HepG2 (cell line): ENCODE data around the gene RNFT2. TPM values are rescaled to one million over a fixed set of nuclear protein-coding genes. Genes with fewer than 3 reads are reported as not detected.
A peak's percentile ranks its signal among the peaks of the same experiment; 100 is the strongest.

Source experiments
- ATAC-seq: fragments of 200-7000 bp; cut with Tn5 transposase; 3 replicates; pipeline ENCODE4 v1.9.1; 2020; ENCODE audit warnings: mild to moderate bottlenecking, moderate library complexity
- BruUV-seq: library from RNA; stranded (reverse); fragments of 400-500 nt; replicated peaks from 2 replicates; lab custom pipeline; 2021; lab: Mats Ljungman, UMichigan
- CTCF ChIA-PET: fragments of 300-600 bp; formaldehyde crosslinking; extraction: SDS; loops from one replicate; lab custom pipeline; 2021; ENCODE audit warnings: low total read pairs, inconsistent platforms, low intra/inter-chr PET ratio; lab: Yijun Ruan, JAX
- POLR2A ChIA-PET: fragments of 350-600 bp; sonication (Branson Sonifier 250); formaldehyde crosslinking; loops from one replicate; lab custom pipeline; 2020; ENCODE audit warnings: antibody characterized with exemption, inconsistent platforms; lab: Yijun Ruan, JAX
- DNase-seq: peaks from one replicate; pipeline ENCODE4 v3.0.0-alpha.2; 2015; ENCODE audit warnings: low spot score
- FAIRE-seq: peaks from 3 replicates; lab custom pipeline; 2011; peaks lifted over from hg19 to GRCh38; lab: Jason Lieb, UNC
- H2AFZ ChIP-seq: one replicate; pipeline ENCODE4 v1.6.1; 2011; ENCODE audit warnings: low read length, inconsistent platforms
- H3K27ac ChIP-seq: fragments of 300-600 bp; 3 replicates; pipeline ENCODE4 v1.8.0; 2011; ENCODE audit warnings: mixed run types, mild to moderate bottlenecking, mixed read lengths, low read length, inconsistent platforms; ENCODE audit not compliant: insufficient read depth; ENCODE audit errors: extremely low read length
- H3K27me3 ChIP-seq, 2 experiments: fragments of 200-600 bp in 1 of 2; 2 replicates in 1 of 2; 3 replicates in 1 of 2; pipeline versions ENCODE4 v1.6.0 to v1.8.0; 2011; ENCODE audit warnings: low read length in 2 of 2, mild to moderate bottlenecking in 2 of 2, moderate library complexity in 2 of 2, inconsistent platforms in 1 of 2; ENCODE audit not compliant: insufficient read depth in 2 of 2, control insufficient read depth in 1 of 2
- H3K36me3 ChIP-seq, 2 experiments: fragments of 200-600 bp in 1 of 2; replicated peaks in 1 of 2; 2 replicates in 1 of 2; 3 replicates in 1 of 2; pipeline versions ENCODE4 v1.5.1 to v1.8.0; 2011; ENCODE audit warnings: low read length in 2 of 2, inconsistent platforms in 1 of 2; ENCODE audit not compliant: insufficient read depth in 2 of 2, control insufficient read depth in 1 of 2
- H3K4me1 ChIP-seq: 2 replicates; pipeline ENCODE4 v1.5.1; 2012; ENCODE audit warnings: low read length, inconsistent platforms; ENCODE audit not compliant: insufficient read depth
- H3K4me2 ChIP-seq: 2 replicates; pipeline ENCODE4 v1.6.0; 2011; ENCODE audit warnings: low read depth, low read length, inconsistent platforms
- H3K4me3 ChIP-seq, 3 experiments: fragments of 200-600 bp in 1 of 3; sonication (generic), shearing (Covaris generic) in 1 of 3; replicated peaks in 1 of 3; 2 replicates each; pipeline ENCODE4 v1.5.1; 2011 to 2016; ENCODE audit warnings: low read length in 3 of 3, inconsistent platforms in 2 of 3, low read depth in 2 of 3, mild to moderate bottlenecking in 2 of 3, control low read depth in 1 of 3, mixed read lengths in 1 of 3; ENCODE audit not compliant: insufficient read depth in 1 of 3
- H3K79me2 ChIP-seq: one replicate; pipeline ENCODE4 v1.6.1; 2011; ENCODE audit warnings: low read length, inconsistent platforms; ENCODE audit not compliant: insufficient read depth
- H3K9ac ChIP-seq: 2 replicates; pipeline ENCODE4 v1.6.0; 2011; ENCODE audit warnings: mild to moderate bottlenecking, low read depth, low read length, inconsistent platforms; ENCODE audit not compliant: insufficient read depth
- H3K9me3 ChIP-seq: 2 replicates; pipeline ENCODE4 v1.5.1; 2012; ENCODE audit warnings: mild to moderate bottlenecking, low read length
- H4K20me1 ChIP-seq: 2 replicates; pipeline ENCODE4 v1.6.0; 2011; ENCODE audit warnings: inconsistent platforms, mild to moderate bottlenecking, low read length, moderate library complexity; ENCODE audit not compliant: insufficient read depth
- CHCHD3 ChIP-seq: sonication (generic); formaldehyde crosslinking; IDR thresholded peaks from 2 replicates; pipeline ENCODE4 v1.8.0; 2022; ENCODE audit warnings: mild to moderate bottlenecking, missing genetic modification reagents, moderate library complexity
- ZNF629 ChIP-seq: sonication (generic); formaldehyde crosslinking; conservative IDR thresholded peaks from 2 replicates; pipeline ENCODE4 v1.5.0; 2020; ENCODE audit warnings: missing genetic modification reagents
- WGBS: methylation state at CpG from one replicate; pipeline ENCODE4 v1.1.6; 2017; ENCODE audit warnings: low lambda C conversion rate; 5-methylcytosine and 5-hydroxymethylcytosine counted together
- in situ Hi-C: cut with HindIII; loops from 2 replicates; pipeline ENCODE4 v1.10.0; 2017; ENCODE audit warnings: low pct_unique_long_range_greater_than_20kb; ENCODE audit not compliant: extremely low pct_ligation_motif_present
- intact Hi-C: fragments of 100-400 bp; cut with micrococcal nuclease; formaldehyde crosslinking; loops from one replicate; pipeline ENCODE4 v1.10.0; 2022; ENCODE audit not compliant: unreplicated experiment
- polyA plus RNA-seq, 8 experiments: library from polyadenylated mRNA; depleted of rRNA in 3 of 8; stranded (reverse) in 7 of 8; unstranded in 1 of 8; fragments of >200 nt; fragmentation: Illumina TruSeq in 4 of 8; extraction: Trizol in 4 of 8; gene quantifications; 2 replicates each; pipeline versions ENCODE4 v1.2.1 to v1.2.3, GENCODE V29; 2011 to 2016; ENCODE audit warnings: low read depth in 4 of 8, missing spikeins in 1 of 8, mixed read lengths in 1 of 8; ENCODE audit not compliant: insufficient read depth in 1 of 8
- total RNA-seq, 5 experiments: library from RNA; depleted of rRNA; stranded (reverse); fragments of >200 nt; fragmentation: Illumina TruSeq; extraction: Trizol; gene quantifications; 2 replicates each; pipeline ENCODE4 v1.2.3, GENCODE V29; 2016; ENCODE audit warnings: low read depth in 1 of 5
- TF ChIP-seq, protein P1 (sequence below): sonication (generic); formaldehyde crosslinking; IDR thresholded peaks from 2 replicates; pipeline ENCODE4 v1.5.1; 2020; ENCODE audit warnings: mild to moderate bottlenecking, missing genetic modification reagents, borderline replicate concordance

The RNFT2 gene
- total and polyA plus RNA-seq, 2 of the 13 experiments (the other 11 are each of a cell fraction or from before 2014, with no cell fraction given) = 3.3 to 8.3 TPM

DNA sequence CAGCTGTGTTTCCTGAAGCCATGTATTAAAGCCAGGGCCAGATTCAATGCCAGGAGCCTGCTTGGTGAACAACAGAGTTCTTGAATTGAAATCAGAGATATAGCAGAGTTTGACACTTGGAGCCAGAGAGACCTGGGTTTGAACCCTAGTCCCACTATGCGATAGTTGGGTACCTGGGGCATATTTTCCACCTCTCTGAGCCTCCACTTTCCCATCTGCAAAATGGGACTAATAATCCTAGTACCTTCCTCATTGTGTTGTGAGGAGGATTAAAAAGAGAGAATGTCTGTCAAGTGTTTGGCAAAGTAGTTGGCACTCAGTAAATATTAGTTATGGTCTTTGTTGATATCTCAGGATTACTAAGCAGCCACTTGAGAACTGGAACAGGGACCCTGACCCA lies 149.1 kb downstream of the RNFT2 start:
- Histone ChIP-seq H3K27ac (no peak overlapping the region), H3K4me1 (peaks cover 13% of the 10 kb centered on the region), H2AFZ (no peak overlapping the region), H3K79me2 (no peaks in the 10 kb centered on the region), H3K36me3 (no peaks in the 10 kb centered on the region), H3K4me2 (no peak overlapping the region), H3K4me3 (no peak overlapping the region)
- POLR2A ChIA-PET = no interaction called here
- DNase-seq = no peak
- BruUV-seq = no TSS peak
- in situ Hi-C loops (no loop called here), intact Hi-C loops (no loop called here)
- 17% methylated on average over 1 of the region's 1 CpG for WGBS
- CTCF ChIA-PET = no interaction called here
- FAIRE-seq = no peak
- ATAC-seq = no peak
- TF ChIP-seq CHCHD3 (CRISPR knock-in tag) = no peak
- TF ChIP-seq ZNF629 (CRISPR knock-in tag) = peak; percentile 58
- TF ChIP-seq, protein P1, sequence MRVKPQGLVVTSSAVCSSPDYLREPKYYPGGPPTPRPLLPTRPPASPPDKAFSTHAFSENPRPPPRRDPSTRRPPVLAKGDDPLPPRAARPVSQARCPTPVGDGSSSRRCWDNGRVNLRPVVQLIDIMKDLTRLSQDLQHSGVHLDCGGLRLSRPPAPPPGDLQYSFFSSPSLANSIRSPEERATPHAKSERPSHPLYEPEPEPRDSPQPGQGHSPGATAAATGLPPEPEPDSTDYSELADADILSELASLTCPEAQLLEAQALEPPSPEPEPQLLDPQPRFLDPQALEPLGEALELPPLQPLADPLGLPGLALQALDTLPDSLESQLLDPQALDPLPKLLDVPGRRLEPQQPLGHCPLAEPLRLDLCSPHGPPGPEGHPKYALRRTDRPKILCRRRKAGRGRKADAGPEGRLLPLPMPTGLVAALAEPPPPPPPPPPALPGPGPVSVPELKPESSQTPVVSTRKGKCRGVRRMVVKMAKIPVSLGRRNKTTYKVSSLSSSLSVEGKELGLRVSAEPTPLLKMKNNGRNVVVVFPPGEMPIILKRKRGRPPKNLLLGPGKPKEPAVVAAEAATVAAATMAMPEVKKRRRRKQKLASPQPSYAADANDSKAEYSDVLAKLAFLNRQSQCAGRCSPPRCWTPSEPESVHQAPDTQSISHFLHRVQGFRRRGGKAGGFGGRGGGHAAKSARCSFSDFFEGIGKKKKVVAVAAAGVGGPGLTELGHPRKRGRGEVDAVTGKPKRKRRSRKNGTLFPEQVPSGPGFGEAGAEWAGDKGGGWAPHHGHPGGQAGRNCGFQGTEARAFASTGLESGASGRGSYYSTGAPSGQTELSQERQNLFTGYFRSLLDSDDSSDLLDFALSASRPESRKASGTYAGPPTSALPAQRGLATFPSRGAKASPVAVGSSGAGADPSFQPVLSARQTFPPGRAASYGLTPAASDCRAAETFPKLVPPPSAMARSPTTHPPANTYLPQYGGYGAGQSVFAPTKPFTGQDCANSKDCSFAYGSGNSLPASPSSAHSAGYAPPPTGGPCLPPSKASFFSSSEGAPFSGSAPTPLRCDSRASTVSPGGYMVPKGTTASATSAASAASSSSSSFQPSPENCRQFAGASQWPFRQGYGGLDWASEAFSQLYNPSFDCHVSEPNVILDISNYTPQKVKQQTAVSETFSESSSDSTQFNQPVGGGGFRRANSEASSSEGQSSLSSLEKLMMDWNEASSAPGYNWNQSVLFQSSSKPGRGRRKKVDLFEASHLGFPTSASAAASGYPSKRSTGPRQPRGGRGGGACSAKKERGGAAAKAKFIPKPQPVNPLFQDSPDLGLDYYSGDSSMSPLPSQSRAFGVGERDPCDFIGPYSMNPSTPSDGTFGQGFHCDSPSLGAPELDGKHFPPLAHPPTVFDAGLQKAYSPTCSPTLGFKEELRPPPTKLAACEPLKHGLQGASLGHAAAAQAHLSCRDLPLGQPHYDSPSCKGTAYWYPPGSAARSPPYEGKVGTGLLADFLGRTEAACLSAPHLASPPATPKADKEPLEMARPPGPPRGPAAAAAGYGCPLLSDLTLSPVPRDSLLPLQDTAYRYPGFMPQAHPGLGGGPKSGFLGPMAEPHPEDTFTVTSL (CRISPR knock-in tag) = no peak
- TF ChIP-seq, all 625 proteins: peak for 1
- no peaks in the 10 kb centered on the region for H3K9me3 ChIP-seq
- H3K9ac ChIP-seq = no peak overlapping the region
- peaks cover 4 to 37% of the 10 kb centered on the region in 2 experiments for H3K27me3 ChIP-seq
- no peaks in the 10 kb centered on the region for H4K20me1 ChIP-seq
